Measurements from ENCODE around the gene CHKA.

GRCh38 chr11:68130121-68130520 lies 8.9 kb upstream of the CHKA start:
- TF ChIP-seq CREB1 (IDR thresholded peaks at IDR 0.05; ENCODE audit: low read depth) (no peak), RAD21 (IDR thresholded peaks at IDR 0.05; ENCODE audit: low read depth) (no peak), EP300 (IDR thresholded peaks at IDR 0.05; ENCODE audit: borderline replicate concordance) (no peak), REST (IDR thresholded peaks at IDR 0.05; ENCODE audit: low read depth) (no peak), NFIC (IDR thresholded peaks at IDR 0.05) (no peak), TAF1 (IDR thresholded peaks at IDR 0.05; ENCODE audit: low read depth) (no peak), MAX (IDR thresholded peaks at IDR 0.05) (no peak), FOXM1 (IDR thresholded peaks at IDR 0.05; ENCODE audit: borderline replicate concordance, low read depth) (no peak), TCF12 (IDR thresholded peaks at IDR 0.05; ENCODE audit: low read depth) (no peak), USF1 (IDR thresholded peaks at IDR 0.05) (no peak), CEBPB (IDR thresholded peaks at IDR 0.05) (no peak)
